HCT116 (cell line): Measurements from ENCODE around the gene CELF2. TPM values are rescaled to one million over a fixed set of nuclear protein-coding genes. Genes with fewer than 3 reads are reported as not detected.

Source experiments
- ATAC-seq: fragments of 200-7000 bp; cut with Tn5 transposase; 2 replicates; pipeline ENCODE4 v1.9.1; 2020; ENCODE audit warnings: mild to moderate bottlenecking, moderate library complexity
- BruUV-seq: library from RNA; stranded (reverse); fragments of 400-500 nt; replicated peaks from 2 replicates; lab custom pipeline; 2021; lab: Mats Ljungman, UMichigan
- CTCF ChIA-PET: fragments of 300-600 bp; sonication (Branson Sonifier 250); formaldehyde crosslinking; loops from one replicate; lab custom pipeline; 2021; ENCODE audit warnings: antibody characterized with exemption; lab: Charles Lee
- POLR2A ChIA-PET: fragments of 300-600, 350-600 bp; sonication (Branson Sonifier 250); formaldehyde crosslinking; loops from one replicate; lab custom pipeline; 2021; ENCODE audit warnings: antibody characterized with exemption; lab: Charles Lee
- RAD21 ChIA-PET, 2 experiments: fragments of 300-600 bp; sonication (Branson Sonifier 250); formaldehyde crosslinking; loops; one replicate each; lab custom pipeline; 2023; ENCODE audit warnings: low total read pairs in 2 of 2; ENCODE audit not compliant: uncharacterized antibody in 2 of 2, unreplicated experiment in 2 of 2, low non-redundant PET in 1 of 2; lab: Charles Lee
- DNase-seq: peaks from one replicate; pipeline ENCODE4 v3.0.0-alpha.2; 2010; ENCODE audit warnings: low read depth, low spot score
- H2AFZ ChIP-seq: fragments of 200-600 bp; shearing (Covaris generic), sonication (generic); 2 replicates; pipeline ENCODE4 v1.6.1; 2017; ENCODE audit warnings: low read depth, mixed run types, mixed read lengths, antibody characterized with exemption, low read length; ENCODE audit not compliant: poor library complexity, severe bottlenecking
- H3K27ac ChIP-seq: 2 replicates; pipeline ENCODE4 v1.5.1; 2012; ENCODE audit warnings: low read depth, low read length
- H3K27me3 ChIP-seq: fragments of 200-600 bp; sonication (generic); 2 replicates; pipeline ENCODE4 v1.6.1; 2016; ENCODE audit warnings: mixed run types, low read length, mixed read lengths; ENCODE audit not compliant: insufficient read depth
- H3K36me3 ChIP-seq, 2 experiments: fragments of 200-500 bp in 1 of 2; fragments of 200-600 bp in 1 of 2; sonication (Bioruptor generic) in 1 of 2; sonication (generic) in 1 of 2; 2 replicates each; pipeline versions ENCODE4 v1.5.1 to v1.6.1; 2014 to 2016; ENCODE audit warnings: low read length in 2 of 2, inconsistent platforms in 1 of 2, mixed read lengths in 1 of 2, mixed run types in 1 of 2; ENCODE audit not compliant: insufficient read depth in 2 of 2, control insufficient read depth in 1 of 2
- H3K4me1 ChIP-seq, 2 experiments: fragments of 200-600 bp in 1 of 2; sonication (generic) in 1 of 2; 2 replicates each; pipeline versions ENCODE4 v1.5.1 to v1.6.1; 2012 to 2017; ENCODE audit warnings: low read length in 2 of 2, inconsistent platforms in 1 of 2, mild to moderate bottlenecking in 1 of 2, mixed read lengths in 1 of 2, mixed run types in 1 of 2, moderate library complexity in 1 of 2; ENCODE audit not compliant: insufficient read depth in 2 of 2, control insufficient read depth in 1 of 2
- H3K4me2 ChIP-seq: fragments of 200-600 bp; sonication (generic); 2 replicates; pipeline ENCODE4 v1.6.1; 2017; ENCODE audit warnings: mixed run types, low read length, mixed read lengths
- H3K4me3 ChIP-seq, 2 experiments: fragments of 200-600 bp in 1 of 2; sonication (generic) in 1 of 2; replicated peaks in 1 of 2; 2 replicates each; pipeline ENCODE4 v1.5.1; 2011 to 2016; ENCODE audit warnings: low read length in 2 of 2, control low read depth in 1 of 2, low read depth in 1 of 2, mild to moderate bottlenecking in 1 of 2, mixed read lengths in 1 of 2, mixed run types in 1 of 2
- H3K79me2 ChIP-seq: fragments of 200-600 bp; sonication (generic); 2 replicates; pipeline ENCODE4 v1.6.1; 2017; ENCODE audit warnings: mild to moderate bottlenecking, mixed run types, low read length, moderate library complexity, mixed read lengths; ENCODE audit not compliant: insufficient read depth
- H3K9ac ChIP-seq: fragments of 200-600 bp; sonication (generic); 2 replicates; pipeline ENCODE4 v1.6.1; 2016; ENCODE audit warnings: low read length, mixed read lengths
- H3K9me2 ChIP-seq: fragments of 200-600 bp; sonication (generic), shearing (Covaris generic); 2 replicates; pipeline ENCODE4 v1.6.1; 2017; ENCODE audit warnings: mixed run types, mild to moderate bottlenecking, moderate library complexity; ENCODE audit not compliant: insufficient read depth
- H3K9me3 ChIP-seq, 2 experiments: fragments of 200-500 bp in 1 of 2; fragments of 200-600 bp in 1 of 2; sonication (Bioruptor generic) in 1 of 2; sonication (generic) in 1 of 2; 2 replicates each; pipeline ENCODE4 v1.6.1; 2014 to 2017; ENCODE audit warnings: low read length in 2 of 2, mixed read lengths in 2 of 2, inconsistent platforms in 1 of 2, low read depth in 1 of 2, mild to moderate bottlenecking in 1 of 2, mixed run types in 1 of 2, moderate library complexity in 1 of 2; ENCODE audit not compliant: control insufficient read depth in 1 of 2, insufficient read depth in 1 of 2
- H4K20me1 ChIP-seq: fragments of 200-600 bp; sonication (generic), shearing (Covaris generic); 2 replicates; pipeline ENCODE4 v1.6.1; 2017; ENCODE audit warnings: mixed run types, mild to moderate bottlenecking, moderate library complexity; ENCODE audit not compliant: insufficient read depth
- CBX3 ChIP-seq: IDR thresholded peaks from 2 replicates; pipeline ENCODE4 v1.6.1; 2012; ENCODE audit warnings: low read depth
- EGR1 ChIP-seq: IDR thresholded peaks from 2 replicates; pipeline ENCODE4 v1.6.1; 2012; ENCODE audit warnings: low read depth
- EZH2 ChIP-seq: fragments of 200-600 bp; sonication (generic); IDR thresholded peaks from 2 replicates; pipeline ENCODE4 v1.6.1; 2017; ENCODE audit warnings: antibody characterized with exemption, mixed run types
- EZH2phosphoT487 ChIP-seq: fragments of 200-600 bp; IDR thresholded peaks from 2 replicates; pipeline ENCODE4 v1.6.1; 2018; ENCODE audit warnings: antibody characterized with exemption, borderline replicate concordance
- FOSL1 ChIP-seq: IDR thresholded peaks from 2 replicates; pipeline ENCODE4 v1.6.1; 2012; ENCODE audit warnings: low read depth
- JUND ChIP-seq: IDR thresholded peaks from 2 replicates; pipeline ENCODE4 v1.6.1; 2012
- MAX ChIP-seq: IDR thresholded peaks from 2 replicates; pipeline ENCODE4 v1.6.1; 2012
- POLR2A ChIP-seq: IDR thresholded peaks from 2 replicates; pipeline ENCODE4 v1.7.0; 2011; ENCODE audit warnings: borderline replicate concordance; ENCODE audit not compliant: insufficient read depth, insufficient read length; ENCODE audit errors: extremely low read depth
- RAD21 ChIP-seq: IDR thresholded peaks from 2 replicates; pipeline ENCODE4 v1.6.1; 2012; ENCODE audit warnings: low read depth, mild to moderate bottlenecking
- SRF ChIP-seq: IDR thresholded peaks from 2 replicates; pipeline ENCODE4 v1.6.1; 2012; ENCODE audit warnings: low read depth
- ZBTB33 ChIP-seq: IDR thresholded peaks from 2 replicates; pipeline ENCODE4 v1.6.1; 2011; ENCODE audit warnings: mild to moderate bottlenecking, low read length, moderate library complexity; ENCODE audit not compliant: insufficient replicate concordance; ENCODE audit errors: extremely low read depth
- ZFX ChIP-seq: fragments of 450-650 bp; IDR thresholded peaks from 2 replicates; pipeline ENCODE4 v1.6.1; 2017
- ZNF274 ChIP-seq: fragments of 200-500 bp; sonication (Bioruptor generic); IDR thresholded peaks from 2 replicates; pipeline ENCODE4 v1.6.1; 2014; ENCODE audit warnings: mild to moderate bottlenecking, low read depth, low read length, inconsistent platforms
- intact Hi-C: fragments of 100-400 bp; cut with micrococcal nuclease; formaldehyde crosslinking; loops from 2 replicates; pipeline ENCODE4 v1.10.0; 2022
- total RNA-seq: library from RNA; stranded (reverse); gene quantifications from one replicate; pipeline ENCODE4 v1.2.1, GENCODE V29; 2021; ENCODE audit not compliant: unreplicated experiment

Gene CELF2
- total RNA-seq, 1 experiment from 2014 or later = 0.66 TPM

GRCh38 chr10:11208243-11208642, 190.6 kb downstream of the CELF2 start:
- ChIA-PET POLR2A (no interaction called here), RAD21 (no interaction called here), CTCF (no interaction called here)
- Histone ChIP-seq H3K79me2 (no peaks in the 10 kb centered on the region), H2AFZ (no peak overlapping the region), H3K9ac (no peak overlapping the region), H3K4me1 (no peaks in the 10 kb centered on the region), H3K9me2 (no peaks in the 10 kb centered on the region), H3K36me3 (no peaks in the 10 kb centered on the region), H4K20me1 (no peaks in the 10 kb centered on the region), H3K27me3 (no peaks in the 10 kb centered on the region), H3K4me2 (no peak overlapping the region), H3K4me3 (no peak overlapping the region), H3K9me3 (no peaks in the 10 kb centered on the region), H3K27ac (no peak overlapping the region)
- no TSS peak for BruUV-seq
- TF ChIP-seq EGR1 = no peak
- no peak for TF ChIP-seq POLR2A
- TF ChIP-seq MAX = no peak
- TF ChIP-seq ZFX = no peak
- TF ChIP-seq CBX3 = no peak
- TF ChIP-seq EZH2phosphoT487 = no peak
- no peak for TF ChIP-seq ZNF274
- no peak for TF ChIP-seq SRF
- no peak for TF ChIP-seq RAD21
- no peak for TF ChIP-seq FOSL1
- TF ChIP-seq EZH2 = no peak
- TF ChIP-seq JUND = no peak
- no peak for TF ChIP-seq ZBTB33
- ATAC-seq (no peak), DNase-seq (no peak)
- intact Hi-C loops = no loop called here
